MM.1S (cell line): ENCODE measurements around the gene NINJ1.

Experiments
- DNase-seq: peaks from one replicate; pipeline ENCODE4 v3.0.0-alpha.2; 2015
- H2AFZ ChIP-seq: fragments of 300-600 bp; sonication (generic); 2 replicates; pipeline ENCODE4 v1.6.0; 2016; ENCODE audit warnings: antibody characterized with exemption, low read length
- H3F3A ChIP-seq: fragments of 300-600 bp; sonication (generic); 2 replicates; pipeline ENCODE4 v1.6.1; 2016; ENCODE audit warnings: mild to moderate bottlenecking, antibody characterized with exemption, low read length, moderate library complexity, mixed read lengths; ENCODE audit not compliant: insufficient read depth
- H3K27ac ChIP-seq: fragments of 300-600 bp; sonication (generic); 2 replicates; pipeline ENCODE4 v1.5.1; 2016; ENCODE audit warnings: mild to moderate bottlenecking, low read length
- H3K27me3 ChIP-seq: fragments of 300-600 bp; sonication (generic); replicated peaks from 2 replicates; pipeline ENCODE4 v1.6.0; 2016; ENCODE audit warnings: low read length; ENCODE audit not compliant: insufficient read depth
- H3K36me3 ChIP-seq: fragments of 300-600 bp; sonication (generic); replicated peaks from 2 replicates; pipeline ENCODE4 v1.6.1; 2016; ENCODE audit warnings: mild to moderate bottlenecking, low read length, mixed read lengths; ENCODE audit not compliant: insufficient read depth
- H3K4me1 ChIP-seq: fragments of 300-600 bp; sonication (generic); 2 replicates; pipeline ENCODE4 v1.6.1; 2016; ENCODE audit warnings: low read length, mixed read lengths
- H3K4me2 ChIP-seq: fragments of 300-600 bp; sonication (generic); 2 replicates; pipeline ENCODE4 v1.6.0; 2016; ENCODE audit warnings: low read depth, low read length
- H3K4me3 ChIP-seq: fragments of 300-600 bp; sonication (generic); 2 replicates; pipeline ENCODE4 v1.5.1; 2016; ENCODE audit warnings: low read length, mixed read lengths
- H3K79me2 ChIP-seq: fragments of 300-600 bp; sonication (generic); 2 replicates; pipeline ENCODE4 v1.6.1; 2016; ENCODE audit warnings: mixed run types, low read length, mixed read lengths
- H3K9ac ChIP-seq: fragments of 300-600 bp; sonication (generic); 2 replicates; pipeline ENCODE4 v1.6.1; 2016; ENCODE audit warnings: low read length, mixed read lengths
- H3K9me2 ChIP-seq: fragments of 300-600 bp; sonication (generic); replicated peaks from 2 replicates; pipeline ENCODE4 v1.6.1; 2016; ENCODE audit warnings: mild to moderate bottlenecking, low read length, mixed read lengths; ENCODE audit not compliant: insufficient read depth
- H3K9me3 ChIP-seq: fragments of 300-600 bp; sonication (generic); replicated peaks from 2 replicates; pipeline ENCODE4 v1.6.1; 2016; ENCODE audit warnings: mild to moderate bottlenecking, low read length, mixed read lengths; ENCODE audit not compliant: insufficient read depth
- H4K20me1 ChIP-seq: fragments of 300-600 bp; sonication (generic); 2 replicates; pipeline ENCODE4 v1.6.1; 2016; ENCODE audit warnings: mild to moderate bottlenecking, low read length, moderate library complexity, mixed read lengths; ENCODE audit not compliant: insufficient read depth
- EZH2 ChIP-seq: fragments of 300-600 bp; sonication (generic); optimal IDR thresholded peaks from 2 replicates; pipeline ENCODE3; 2017; ENCODE audit warnings: low read depth, mild to moderate bottlenecking, antibody characterized with exemption, low read length, mixed read lengths
- EZH2phosphoT487 ChIP-seq: fragments of 300-600 bp; sonication (generic); IDR thresholded peaks from 2 replicates; pipeline ENCODE4 v1.6.1; 2018; ENCODE audit warnings: antibody characterized with exemption, low read length
- TF ChIP-seq, protein P1 (sequence below): fragments of 300-600 bp; sonication (generic); IDR thresholded peaks from 2 replicates; pipeline ENCODE4 v1.5.1; 2016; ENCODE audit warnings: antibody characterized with exemption, low read length, mixed read lengths

Gene NINJ1

DNA sequence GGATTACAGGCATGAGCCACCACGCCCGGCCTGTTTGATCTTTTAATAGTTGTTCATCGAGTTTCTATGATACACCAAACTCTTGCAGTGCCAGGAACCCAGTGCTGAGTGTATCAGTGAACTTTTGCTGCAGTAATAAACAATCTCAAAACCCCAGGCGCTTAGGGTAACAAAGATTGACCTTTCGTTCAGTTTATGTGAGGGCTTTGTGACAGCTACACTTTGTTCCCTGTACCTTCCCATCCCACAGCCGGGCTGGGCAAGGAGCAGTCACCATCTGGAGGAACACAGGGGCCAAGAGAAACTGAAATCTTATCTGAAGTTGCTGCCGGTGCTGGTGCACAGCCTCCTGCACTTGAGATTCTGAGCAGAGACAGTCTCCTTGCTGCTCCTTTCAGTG lies 32.6 kb upstream of the NINJ1 start:
- H3K36me3 ChIP-seq = no peaks in the 10 kb centered on the region
- H3K27me3 ChIP-seq = no peaks in the 10 kb centered on the region
- peaks cover 5% of the 10 kb centered on the region for H3K4me1 ChIP-seq
- H3K79me2 ChIP-seq = no peaks in the 10 kb centered on the region
- H3F3A ChIP-seq = no peaks in the 10 kb centered on the region
- no peak overlapping the region for H3K4me2 ChIP-seq
- no peaks in the 10 kb centered on the region for H4K20me1 ChIP-seq
- TF ChIP-seq EZH2 (no peak), EZH2phosphoT487 (no peak)
- TF ChIP-seq, protein P1, sequence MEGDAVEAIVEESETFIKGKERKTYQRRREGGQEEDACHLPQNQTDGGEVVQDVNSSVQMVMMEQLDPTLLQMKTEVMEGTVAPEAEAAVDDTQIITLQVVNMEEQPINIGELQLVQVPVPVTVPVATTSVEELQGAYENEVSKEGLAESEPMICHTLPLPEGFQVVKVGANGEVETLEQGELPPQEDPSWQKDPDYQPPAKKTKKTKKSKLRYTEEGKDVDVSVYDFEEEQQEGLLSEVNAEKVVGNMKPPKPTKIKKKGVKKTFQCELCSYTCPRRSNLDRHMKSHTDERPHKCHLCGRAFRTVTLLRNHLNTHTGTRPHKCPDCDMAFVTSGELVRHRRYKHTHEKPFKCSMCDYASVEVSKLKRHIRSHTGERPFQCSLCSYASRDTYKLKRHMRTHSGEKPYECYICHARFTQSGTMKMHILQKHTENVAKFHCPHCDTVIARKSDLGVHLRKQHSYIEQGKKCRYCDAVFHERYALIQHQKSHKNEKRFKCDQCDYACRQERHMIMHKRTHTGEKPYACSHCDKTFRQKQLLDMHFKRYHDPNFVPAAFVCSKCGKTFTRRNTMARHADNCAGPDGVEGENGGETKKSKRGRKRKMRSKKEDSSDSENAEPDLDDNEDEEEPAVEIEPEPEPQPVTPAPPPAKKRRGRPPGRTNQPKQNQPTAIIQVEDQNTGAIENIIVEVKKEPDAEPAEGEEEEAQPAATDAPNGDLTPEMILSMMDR = no peak
- H3K27ac ChIP-seq = no peak overlapping the region
- H3K9ac ChIP-seq = no peak overlapping the region
- peak; percentile 16 for DNase-seq
- no peak overlapping the region for H2AFZ ChIP-seq
- no peaks in the 10 kb centered on the region for H3K9me3 ChIP-seq
- H3K9me2 ChIP-seq = no peaks in the 10 kb centered on the region
- no peak overlapping the region for H3K4me3 ChIP-seq

DNA sequence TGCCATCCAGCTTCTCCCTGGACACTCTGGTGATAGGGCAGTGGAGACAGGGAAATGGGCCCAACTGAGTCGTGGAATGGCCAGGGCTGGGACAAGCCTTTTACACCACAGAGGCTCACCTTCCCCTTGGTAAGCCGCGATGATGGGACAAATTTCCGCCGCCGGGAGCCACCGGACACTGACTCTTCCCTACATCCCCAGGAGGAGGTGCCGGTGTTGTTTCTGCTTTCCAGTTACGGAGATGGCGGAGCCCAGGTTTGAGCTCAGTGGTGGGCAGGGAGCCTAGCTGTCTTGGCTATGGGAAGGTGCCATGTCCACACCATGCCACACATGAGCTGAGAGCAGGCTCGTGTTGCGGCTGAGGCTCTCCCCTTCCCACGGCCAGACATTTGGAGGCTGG lies 30.0 kb upstream of the NINJ1 start:
- no peak overlapping the region for H3K4me2 ChIP-seq
- H3K79me2 ChIP-seq = no peaks in the 10 kb centered on the region
- no peaks in the 10 kb centered on the region for H3F3A ChIP-seq
- no peaks in the 10 kb centered on the region for H3K9me3 ChIP-seq
- H2AFZ ChIP-seq = no peak overlapping the region
- TF ChIP-seq, protein P1 = no peak
- TF ChIP-seq EZH2phosphoT487 (no peak), EZH2 (no peak)
- H3K4me1 ChIP-seq = peaks cover 5% of the 10 kb centered on the region
- no peak for DNase-seq
- no peak overlapping the region for H3K9ac ChIP-seq
- H4K20me1 ChIP-seq = no peaks in the 10 kb centered on the region
- no peaks in the 10 kb centered on the region for H3K9me2 ChIP-seq
- no peaks in the 10 kb centered on the region for H3K36me3 ChIP-seq
- no peaks in the 10 kb centered on the region for H3K27me3 ChIP-seq
- H3K27ac ChIP-seq = no peak overlapping the region
- H3K4me3 ChIP-seq = no peak overlapping the region

DNA sequence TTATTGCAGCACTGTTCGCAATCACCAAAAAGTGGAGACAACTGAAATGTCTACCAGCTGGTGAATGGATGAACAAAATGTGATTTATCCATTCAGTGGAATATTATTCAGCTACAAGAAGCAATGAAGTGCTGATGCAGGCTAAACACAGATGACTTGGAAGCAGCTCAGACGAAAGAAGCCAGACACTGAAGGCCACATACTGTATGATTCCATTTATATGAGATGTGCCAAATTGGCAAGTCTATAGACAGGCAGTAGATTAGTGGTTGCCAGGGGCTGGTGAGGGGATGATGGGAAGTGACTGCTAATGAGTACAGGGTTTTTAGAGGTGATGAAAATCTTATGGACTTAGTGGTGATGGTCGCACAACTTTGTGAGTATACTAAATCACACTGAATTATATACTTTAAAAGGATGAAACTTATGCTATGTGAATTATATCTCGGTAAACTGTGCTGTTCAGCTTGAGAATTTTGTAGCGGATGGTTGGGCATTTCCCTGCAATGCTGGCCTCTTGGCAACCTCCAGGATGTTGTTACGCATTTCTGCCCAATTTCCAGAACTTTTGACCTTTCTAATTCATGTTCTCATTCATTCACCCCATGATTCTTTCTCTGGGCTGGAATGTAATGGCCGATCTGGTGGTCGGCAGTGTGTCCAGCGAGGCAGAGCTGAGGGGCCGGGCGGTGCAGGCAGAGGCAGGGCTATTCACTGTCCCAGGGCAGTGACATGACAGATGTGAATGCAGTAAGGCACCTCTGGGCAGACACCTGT lies 27.9 kb upstream of the NINJ1 start:
- Histone ChIP-seq H3F3A (no peaks in the 10 kb centered on the region), H3K79me2 (no peaks in the 10 kb centered on the region), H3K36me3 (no peaks in the 10 kb centered on the region), H4K20me1 (no peaks in the 10 kb centered on the region), H3K9me2 (no peaks in the 10 kb centered on the region), H2AFZ (no peak overlapping the region), H3K4me3 (no peak overlapping the region), H3K27ac (no peak overlapping the region), H3K9me3 (no peaks in the 10 kb centered on the region), H3K4me2 (no peak overlapping the region), H3K9ac (no peak overlapping the region), H3K27me3 (no peaks in the 10 kb centered on the region), H3K4me1 (peaks cover 3% of the 10 kb centered on the region)
- no peak for DNase-seq
- TF ChIP-seq EZH2 (no peak), EZH2phosphoT487 (no peak)
- TF ChIP-seq, protein P1 = no peak
